ENCODE data around the gene CDH13. TPM values are rescaled to one million over a fixed set of nuclear protein-coding genes. Genes with fewer than 3 reads are reported as not detected.

CDH13 gene
- total RNA-seq, 1 donor from 2014 or later, result not detected

DNA sequence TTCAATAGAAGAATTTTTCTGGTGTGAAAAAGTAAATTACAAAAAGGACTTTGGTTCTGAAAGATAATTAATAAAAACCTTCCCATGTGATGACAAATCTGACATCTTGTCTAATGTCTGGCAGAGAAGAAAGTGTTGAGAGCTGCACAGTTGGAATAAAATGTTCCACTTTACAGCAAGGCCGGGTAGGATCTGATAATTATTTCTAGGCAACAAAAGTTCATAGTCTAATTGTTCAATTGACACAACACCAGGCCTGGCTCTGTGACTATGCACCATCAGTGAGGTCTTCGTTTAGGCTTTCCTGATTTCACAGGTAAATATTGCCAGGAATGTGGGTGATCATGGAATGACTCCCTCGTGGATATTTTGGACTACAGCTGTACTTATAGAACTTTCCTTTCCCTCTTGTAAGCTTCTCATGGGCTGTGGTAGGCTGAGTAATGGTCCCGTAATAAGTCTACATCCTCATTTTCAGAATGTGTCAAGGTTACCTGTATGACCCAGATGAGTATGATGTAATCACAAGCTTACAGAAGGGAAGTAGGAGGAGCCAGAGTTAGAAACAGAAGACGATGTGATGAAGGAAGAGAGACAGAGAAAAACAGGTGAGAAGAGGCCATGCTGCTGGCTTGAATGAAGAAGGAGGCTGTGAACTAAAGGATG is 217.0 kb downstream of the CDH13 start:
- DNase-seq (no peak), ATAC-seq (ENCODE audit: low read depth) (no peak)
- Mint-ChIP-seq H3K4me3 (no peak overlapping the region), H3K27me3 (no peaks in the 10 kb centered on the region), H3K36me3 (ENCODE audit: low read depth) (no peaks in the 10 kb centered on the region), H3K27ac (no peak overlapping the region), H3K9me3 (peaks cover 2% of the 10 kb centered on the region), H3K4me1 (no peaks in the 10 kb centered on the region)
- POLR2A ChIA-PET, result no interaction called here
- intact Hi-C loops (cut with micrococcal nuclease), result no loop called here
- CTCF ChIA-PET, result interaction anchor here (0.6 kb wide), 1 partner anchor 18 kb away, joined by 3 read pairs; no protein-coding TSS in a partner anchor
- TF ChIP-seq, protein P1, sequence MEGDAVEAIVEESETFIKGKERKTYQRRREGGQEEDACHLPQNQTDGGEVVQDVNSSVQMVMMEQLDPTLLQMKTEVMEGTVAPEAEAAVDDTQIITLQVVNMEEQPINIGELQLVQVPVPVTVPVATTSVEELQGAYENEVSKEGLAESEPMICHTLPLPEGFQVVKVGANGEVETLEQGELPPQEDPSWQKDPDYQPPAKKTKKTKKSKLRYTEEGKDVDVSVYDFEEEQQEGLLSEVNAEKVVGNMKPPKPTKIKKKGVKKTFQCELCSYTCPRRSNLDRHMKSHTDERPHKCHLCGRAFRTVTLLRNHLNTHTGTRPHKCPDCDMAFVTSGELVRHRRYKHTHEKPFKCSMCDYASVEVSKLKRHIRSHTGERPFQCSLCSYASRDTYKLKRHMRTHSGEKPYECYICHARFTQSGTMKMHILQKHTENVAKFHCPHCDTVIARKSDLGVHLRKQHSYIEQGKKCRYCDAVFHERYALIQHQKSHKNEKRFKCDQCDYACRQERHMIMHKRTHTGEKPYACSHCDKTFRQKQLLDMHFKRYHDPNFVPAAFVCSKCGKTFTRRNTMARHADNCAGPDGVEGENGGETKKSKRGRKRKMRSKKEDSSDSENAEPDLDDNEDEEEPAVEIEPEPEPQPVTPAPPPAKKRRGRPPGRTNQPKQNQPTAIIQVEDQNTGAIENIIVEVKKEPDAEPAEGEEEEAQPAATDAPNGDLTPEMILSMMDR (IDR thresholded peaks at IDR 0.05), result no peak

DNA sequence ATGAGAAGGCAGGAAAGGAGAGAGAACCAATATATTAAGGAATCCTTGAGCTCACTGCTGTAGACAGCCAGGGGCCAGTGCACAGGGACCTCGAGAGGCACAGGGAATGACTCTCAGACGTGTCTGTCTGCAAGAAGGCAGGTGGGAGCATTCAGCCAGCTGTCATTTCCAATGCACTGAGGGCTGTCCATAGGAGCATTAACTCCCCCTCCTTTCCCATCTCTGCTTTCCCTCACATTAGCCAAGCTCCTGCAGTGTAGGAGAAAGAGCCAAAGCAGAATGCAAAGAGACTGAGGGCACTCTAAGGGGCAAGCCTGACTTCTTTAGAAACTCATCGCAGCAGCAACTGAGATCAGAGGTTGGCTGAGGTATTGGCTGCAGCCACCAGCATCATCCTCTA is 218.3 kb downstream of the CDH13 start:
- intact Hi-C loops (cut with micrococcal nuclease), result no loop called here
- ATAC-seq (ENCODE audit: low read depth) (no peak), DNase-seq (no peak)
- Mint-ChIP-seq H3K36me3 (ENCODE audit: low read depth) (no peaks in the 10 kb centered on the region), H3K27me3 (no peaks in the 10 kb centered on the region), H3K4me3 (no peak overlapping the region), H3K9me3 (peaks cover 2% of the 10 kb centered on the region), H3K27ac (no peak overlapping the region), H3K4me1 (no peaks in the 10 kb centered on the region)
- ChIA-PET CTCF (no interaction called here), POLR2A (no interaction called here)
- TF ChIP-seq, protein P1 (IDR thresholded peaks at IDR 0.05), result no peak

DNA sequence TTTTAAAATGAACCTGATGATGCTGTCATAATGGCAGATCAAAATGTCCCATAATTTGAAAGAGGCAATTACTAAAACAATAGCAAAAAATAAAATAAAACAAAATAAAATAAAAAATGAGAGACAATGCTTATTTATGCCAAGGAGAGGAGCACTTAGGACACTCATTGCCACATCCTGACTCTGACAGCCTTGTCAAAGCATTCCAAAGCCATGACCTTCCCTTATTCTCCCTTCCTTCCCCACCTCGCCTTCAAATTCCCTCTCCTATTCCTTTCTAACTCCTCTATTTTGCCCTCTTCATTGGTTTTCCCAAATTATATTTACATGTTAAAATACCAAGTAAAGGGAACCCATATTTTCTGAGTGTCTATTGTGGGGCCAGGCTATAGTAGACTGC is 220.0 kb downstream of the CDH13 start:
- H3K9me3 Mint-ChIP-seq, result peaks cover 2% of the 10 kb centered on the region
- no peak overlapping the region for H3K4me3 Mint-ChIP-seq
- POLR2A ChIA-PET, result no interaction called here
- TF ChIP-seq, protein P1 (IDR thresholded peaks at IDR 0.05), result no peak
- no peaks in the 10 kb centered on the region for H3K36me3 Mint-ChIP-seq (ENCODE audit: low read depth)
- intact Hi-C loops (cut with micrococcal nuclease), result no loop called here
- ATAC-seq (ENCODE audit: low read depth) (no peak), DNase-seq (no peak)
- no peaks in the 10 kb centered on the region for H3K27me3 Mint-ChIP-seq
- CTCF ChIA-PET, result no interaction called here
- H3K27ac Mint-ChIP-seq, result no peak overlapping the region
- H3K4me1 Mint-ChIP-seq, result no peaks in the 10 kb centered on the region

DNA sequence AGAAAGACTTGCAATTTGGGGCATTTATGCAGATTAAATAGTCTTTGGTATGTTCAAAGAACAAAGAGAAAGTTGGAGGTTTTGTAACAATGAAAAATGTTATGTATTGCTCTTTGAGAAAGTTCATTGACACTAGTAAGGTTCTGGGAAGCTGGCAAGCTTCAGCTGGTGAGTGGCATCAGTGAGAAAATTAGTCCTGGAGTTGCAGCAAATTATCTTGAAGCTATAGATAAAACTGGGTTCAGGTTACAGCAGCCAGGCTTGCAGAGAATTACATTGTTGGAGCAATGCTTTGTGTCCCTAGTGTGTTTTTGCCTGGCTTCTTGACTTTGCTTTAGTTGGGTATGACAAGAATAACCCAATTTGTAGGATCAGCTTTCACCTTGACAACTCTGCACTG is 221.2 kb downstream of the CDH13 start:
- ATAC-seq (ENCODE audit: low read depth), result no peak
- POLR2A ChIA-PET, result no interaction called here
- Mint-ChIP-seq H3K27me3 (no peaks in the 10 kb centered on the region), H3K36me3 (ENCODE audit: low read depth) (no peaks in the 10 kb centered on the region), H3K27ac (no peak overlapping the region), H3K4me3 (no peak overlapping the region), H3K4me1 (no peaks in the 10 kb centered on the region), H3K9me3 (peaks cover 2% of the 10 kb centered on the region)
- intact Hi-C loops (cut with micrococcal nuclease), result no loop called here
- TF ChIP-seq, protein P1 (IDR thresholded peaks at IDR 0.05), result no peak
- no peak for DNase-seq
- CTCF ChIA-PET, result no interaction called here

DNA sequence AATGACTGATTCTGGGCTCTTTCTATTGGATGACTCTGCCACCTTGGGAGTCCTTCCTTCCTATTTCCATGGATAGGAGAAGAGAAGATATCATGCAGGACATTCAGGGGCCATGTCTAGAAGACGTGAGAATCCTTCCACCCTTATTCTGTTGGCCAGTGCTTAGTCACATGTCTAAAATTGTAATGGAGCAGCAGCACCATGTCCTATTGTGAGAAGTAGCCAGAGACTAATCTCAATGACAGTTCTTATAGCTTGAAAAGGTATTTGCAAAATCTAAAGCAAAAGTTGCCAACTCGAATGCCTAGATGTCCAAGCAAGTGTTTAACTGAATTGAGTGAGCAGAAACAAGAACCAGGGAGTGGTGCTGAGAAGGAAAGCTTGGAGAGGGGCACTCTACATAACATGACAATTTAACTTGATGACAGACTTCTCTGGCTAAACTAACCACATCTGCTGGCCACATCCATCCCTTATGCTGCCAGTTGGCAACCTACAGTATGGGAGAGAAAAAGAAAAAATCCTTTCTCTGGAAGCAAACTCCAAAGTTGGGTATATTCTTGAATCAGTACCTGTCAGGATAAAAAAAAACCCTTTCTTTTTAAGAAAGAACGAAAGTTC is 225.7 kb downstream of the CDH13 start:
- intact Hi-C loops (cut with micrococcal nuclease), result no loop called here
- Mint-ChIP-seq H3K27me3 (no peaks in the 10 kb centered on the region), H3K4me3 (no peak overlapping the region), H3K36me3 (ENCODE audit: low read depth) (no peaks in the 10 kb centered on the region), H3K27ac (no peak overlapping the region), H3K4me1 (no peaks in the 10 kb centered on the region), H3K9me3 (no peaks in the 10 kb centered on the region)
- ChIA-PET CTCF (no interaction called here), POLR2A (no interaction called here)
- ATAC-seq (ENCODE audit: low read depth) (no peak), DNase-seq (no peak)
- TF ChIP-seq, protein P1 (IDR thresholded peaks at IDR 0.05), result no peak

Measured in activated B cell treated with CpG ODN at 0.5 μM for 24 hours (primary cell).